HG03060 (cell line): ENCODE results near the gene MFSD8.
"Not testable (repeated sequence)": the region's sequence is repeated elsewhere in the genome, so short reads cannot be mapped to it uniquely, and the experiment has no call there.

ENCODE experiments used
- ATAC-seq: cut with Tn5 transposase; IDR thresholded peaks from one replicate; pipeline ENCODE4 v1.9.1; 2021; ENCODE audit warnings: low read depth, moderate number of reproducible peaks; ENCODE audit not compliant: unreplicated experiment

MFSD8 gene

GRCh38 chr4:127957105-127957504 lies 7.9 kb downstream of the MFSD8 start:
- no peak for ATAC-seq

- ATAC-seq: no peak
Measured at GRCh38 chr4:127936974-127937373, 28.0 kb downstream of the MFSD8 start.

GRCh38 chr4:127931836-127932235 lies 33.1 kb downstream of the MFSD8 start:
- ATAC-seq: not testable (repeated sequence)

- ATAC-seq: no peak
Measured at GRCh38 chr4:127930175-127930574, 34.8 kb downstream of the MFSD8 start.

GRCh38 chr4:127925720-127926119 lies 39.3 kb downstream of the MFSD8 start:
- not testable (repeated sequence) for ATAC-seq

- no peak for ATAC-seq
Measured at GRCh38 chr4:127922226-127922625, 42.7 kb downstream of the MFSD8 start.

- no peak for ATAC-seq
Measured at GRCh38 chr4:127920521-127920920, 44.5 kb downstream of the MFSD8 start.

- no peak for ATAC-seq
Measured at GRCh38 chr4:127917151-127917550, 47.8 kb downstream of the MFSD8 start.

DNA sequence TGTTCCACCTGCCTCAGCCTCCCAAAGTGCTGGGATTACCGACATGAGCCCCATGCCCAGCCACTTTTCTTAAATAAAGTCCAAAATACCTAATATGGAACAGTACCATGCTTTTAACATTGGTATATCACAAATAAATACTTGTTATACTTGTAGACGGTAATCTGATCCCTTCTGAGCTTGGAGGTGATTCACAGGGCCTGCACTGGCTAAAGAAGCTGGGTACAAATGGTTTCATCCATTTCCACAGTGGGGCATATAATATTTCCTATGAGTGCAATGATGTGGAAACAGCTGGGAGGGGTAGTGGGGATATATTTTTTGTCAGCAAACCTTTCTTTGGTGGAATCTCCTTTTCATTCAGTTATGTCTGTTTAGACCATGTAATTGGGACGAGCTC lies 48.5 kb downstream of the MFSD8 start:
- ATAC-seq: no peak

DNA sequence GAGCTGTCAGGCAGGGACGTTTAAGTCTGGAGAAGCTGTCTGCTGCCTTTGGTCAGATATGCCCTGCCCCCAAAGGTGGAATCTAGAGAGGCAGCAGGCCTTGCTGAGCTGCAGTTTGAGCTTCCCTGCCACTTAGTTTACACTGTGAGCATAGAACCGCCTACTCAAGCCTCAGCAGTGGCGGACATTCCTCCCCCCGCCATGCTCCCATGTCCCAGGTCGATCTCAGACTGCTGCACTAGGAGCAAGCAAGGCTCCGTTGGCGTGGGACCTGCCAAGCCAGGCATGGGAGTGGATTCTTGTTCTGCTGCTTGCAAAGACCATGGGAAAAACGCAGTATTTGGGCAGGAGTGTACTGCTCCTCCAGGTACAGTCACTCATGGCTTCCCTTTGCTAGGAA lies 59.9 kb downstream of the MFSD8 start:
- no peak for ATAC-seq

DNA sequence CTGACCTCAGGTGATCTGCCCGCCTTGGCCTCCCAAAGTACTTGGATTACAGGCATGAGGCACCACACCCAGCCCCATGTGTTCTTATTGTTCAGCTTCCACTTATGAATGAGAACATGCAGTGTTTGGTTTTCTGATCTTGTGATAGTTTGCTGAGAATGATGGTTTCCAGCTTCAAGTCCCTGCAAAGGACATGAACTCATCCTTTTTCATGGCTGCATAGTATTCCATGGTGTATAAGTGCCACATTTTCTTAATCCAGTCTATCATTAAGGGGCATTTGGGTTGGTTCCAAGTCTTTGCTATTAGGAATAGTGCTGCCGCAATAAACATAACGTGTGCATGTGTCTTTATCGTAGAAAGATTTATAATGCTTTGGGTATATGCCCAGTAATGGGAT lies 65.3 kb downstream of the MFSD8 start:
- not testable (repeated sequence) for ATAC-seq

DNA sequence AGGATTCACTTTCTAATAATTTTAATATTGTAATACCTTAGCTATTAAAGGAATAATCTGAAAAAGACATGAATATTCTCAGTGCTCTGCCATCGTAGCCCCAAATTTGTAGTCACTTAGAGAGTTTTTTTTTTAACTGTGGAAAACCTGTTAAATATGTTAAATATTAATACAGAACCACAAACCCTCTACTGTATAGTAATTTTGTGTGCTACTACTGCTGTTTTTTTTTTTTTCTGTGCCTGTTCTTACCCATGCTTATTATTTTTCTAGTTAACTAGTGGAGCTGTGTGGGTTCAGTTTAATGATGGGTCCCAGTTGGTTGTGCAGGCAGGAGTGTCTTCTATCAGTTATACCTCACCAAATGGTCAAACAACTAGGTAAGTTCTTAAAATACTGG lies 68.4 kb downstream of the MFSD8 start:
- no peak for ATAC-seq

- no peak for ATAC-seq
Measured at GRCh38 chr4:127896069-127896468, 68.9 kb downstream of the MFSD8 start.

GRCh38 chr4:127889903-127890302 lies 75.1 kb downstream of the MFSD8 start:
- ATAC-seq: no peak

DNA sequence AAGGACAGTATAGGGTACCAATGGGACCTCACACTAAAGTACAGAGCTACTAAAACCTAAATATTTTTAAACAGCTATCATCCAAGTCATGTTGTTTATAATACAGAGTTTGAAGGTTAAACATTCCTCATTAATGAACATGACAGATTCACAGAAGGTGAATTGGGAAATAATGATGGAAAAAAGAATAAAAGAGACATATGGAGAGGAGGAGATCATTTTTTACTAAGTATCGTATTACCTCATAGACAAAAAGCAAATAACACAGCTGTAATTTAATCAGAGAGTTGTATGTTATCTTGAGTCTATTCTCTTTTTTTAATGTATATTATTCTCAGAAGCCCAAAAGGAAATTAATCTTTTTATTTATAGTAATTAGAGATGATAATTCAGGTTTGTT lies 76.4 kb downstream of the MFSD8 start:
- no peak for ATAC-seq

GRCh38 chr4:127881563-127881864 lies 83.5 kb downstream of the MFSD8 start:
- ATAC-seq: peak; percentile 33

GRCh38 chr4:127880763-127881562 lies 84.0 kb downstream of the MFSD8 start, which contains the start of gene PLK4:
Gene PLK4 (plus strand): TSS chr4:127880893. CDS start chr4:127881135, 242 bp downstream.
- peak; percentile 94 for ATAC-seq

DNA sequence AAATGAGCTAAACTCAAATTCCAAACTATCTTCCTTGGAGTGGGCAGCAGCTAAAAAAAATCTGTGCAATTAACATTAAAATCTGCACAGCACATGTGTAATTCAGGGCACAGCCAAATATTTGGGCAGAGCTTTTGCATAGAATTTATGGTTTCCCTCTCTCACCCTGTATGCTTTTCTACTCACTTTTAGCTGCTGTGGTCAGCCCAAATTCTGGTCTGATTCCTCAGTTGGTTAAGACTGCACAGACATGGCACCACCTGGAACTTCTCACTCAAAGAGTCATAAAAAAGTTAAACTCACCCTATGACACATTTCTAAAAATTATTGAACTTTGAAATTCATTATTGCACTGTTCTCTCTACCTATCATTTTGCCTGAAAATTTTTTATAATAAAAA lies 89.2 kb downstream of the MFSD8 start:
- no peak for ATAC-seq

- ATAC-seq: no peak
Measured at GRCh38 chr4:127870688-127871087, 94.3 kb downstream of the MFSD8 start.

GRCh38 chr4:127870281-127870680 lies 94.7 kb downstream of the MFSD8 start:
- no peak for ATAC-seq

DNA sequence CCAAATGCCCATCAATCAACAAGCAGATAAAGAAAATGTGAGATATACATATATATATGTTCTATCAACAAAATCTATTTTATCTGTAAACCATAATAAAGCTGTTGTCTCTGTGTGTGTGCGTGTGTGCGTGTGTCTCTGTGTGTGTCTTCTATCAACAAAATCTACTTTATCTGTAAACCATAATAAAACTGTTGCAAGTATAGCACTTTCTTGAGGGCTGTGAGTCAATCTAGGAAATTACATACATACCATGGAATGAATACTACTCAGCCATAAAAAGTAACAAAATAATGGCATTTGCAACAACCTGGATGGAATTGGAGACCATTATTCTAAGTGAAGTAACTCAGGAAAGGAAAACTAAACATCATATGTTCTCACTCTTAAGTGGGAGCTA lies 96.8 kb downstream of the MFSD8 start:
- ATAC-seq: no peak
